A673 (cell line): ENCODE results near the gene FOXK1. TPM values are rescaled to one million over a fixed set of nuclear protein-coding genes. Genes with fewer than 3 reads are reported as not detected.

ENCODE experiments used
- BruUV-seq: library from RNA; stranded (reverse); fragments of 400-500 nt; replicated peaks from 2 replicates; lab custom pipeline; 2021; lab: Mats Ljungman, UMichigan
- CTCF ChIA-PET: fragments of 300-600 bp; sonication (Branson Sonifier 250); formaldehyde crosslinking; loops from one replicate; lab custom pipeline; 2022; ENCODE audit warnings: antibody characterized with exemption; lab: Charles Lee
- POLR2A ChIA-PET: fragments of 300-600 bp; sonication (Branson Sonifier 250); formaldehyde crosslinking; loops from one replicate; lab custom pipeline; 2022; ENCODE audit warnings: antibody characterized with exemption; ENCODE audit not compliant: low non-redundant PET; lab: Charles Lee
- DNase-seq: peaks from one replicate; pipeline ENCODE4 v3.0.0-alpha.2; 2015; ENCODE audit warnings: low spot score
- H3K27ac ChIP-seq: fragments of 200-600 bp; sonication (generic); 2 replicates; pipeline ENCODE4 v1.5.1; 2016; ENCODE audit warnings: mixed run types, low read depth, mild to moderate bottlenecking, mixed read lengths, antibody characterized with exemption, low read length; ENCODE audit not compliant: poor library complexity, severe bottlenecking
- H3K27me3 ChIP-seq: fragments of 200-600 bp; sonication (generic); replicated peaks from 2 replicates; pipeline ENCODE4 v1.6.1; 2017; ENCODE audit warnings: mixed run types, low read depth, mild to moderate bottlenecking, mixed read lengths, antibody characterized with exemption, low read length; ENCODE audit not compliant: insufficient read depth, poor library complexity
- H3K36me3 ChIP-seq: fragments of 200-600 bp; sonication (generic); 2 replicates; pipeline ENCODE4 v1.6.1; 2016; ENCODE audit warnings: mixed run types, mild to moderate bottlenecking, mixed read lengths, antibody characterized with exemption, low read length; ENCODE audit not compliant: insufficient read depth, poor library complexity, severe bottlenecking
- H3K4me1 ChIP-seq: fragments of 200-600 bp; sonication (generic); 2 replicates; pipeline ENCODE4 v1.6.1; 2017; ENCODE audit warnings: mixed run types, mild to moderate bottlenecking, mixed read lengths, antibody characterized with exemption, low read length; ENCODE audit not compliant: insufficient read depth, poor library complexity, severe bottlenecking
- H3K4me3 ChIP-seq: fragments of 200-600 bp; sonication (generic); 2 replicates; pipeline ENCODE4 v1.5.1; 2016; ENCODE audit warnings: low read depth, mixed run types, mild to moderate bottlenecking, mixed read lengths, low read length; ENCODE audit not compliant: poor library complexity, severe bottlenecking
- H3K9me3 ChIP-seq: fragments of 200-600 bp; sonication (generic); 2 replicates; pipeline ENCODE4 v1.6.1; 2016; ENCODE audit warnings: mixed run types, low read depth, mild to moderate bottlenecking, mixed read lengths, antibody characterized with exemption, low read length; ENCODE audit not compliant: poor library complexity, severe bottlenecking
- CTCF ChIP-seq: fragments of 300-800, 200-600 bp; sonication (generic); conservative IDR thresholded peaks from 2 replicates; pipeline ENCODE4 v1.5.1; 2017; ENCODE audit warnings: low read depth, mild to moderate bottlenecking, antibody characterized with exemption, low read length, moderate library complexity, mixed read lengths
- EZH2 ChIP-seq: fragments of 200-600 bp; sonication (generic); IDR thresholded peaks from 2 replicates; pipeline ENCODE4 v1.6.1; 2017; ENCODE audit warnings: borderline replicate concordance, low read depth, mild to moderate bottlenecking, mixed read lengths, antibody characterized with exemption, low read length; ENCODE audit not compliant: poor library complexity, severe bottlenecking
- intact Hi-C: fragments of 100-400 bp; cut with micrococcal nuclease; formaldehyde crosslinking; loops from one replicate; pipeline ENCODE4 v1.10.0; 2022; ENCODE audit not compliant: unreplicated experiment
- total RNA-seq: library from RNA; stranded (reverse); gene quantifications from 2 replicates; pipeline ENCODE4 v1.2.3, GENCODE V29; 2021

The FOXK1 gene
- total RNA-seq, 1 experiment from 2014 or later, result 43.8 TPM

- H3K27ac ChIP-seq, result no peak overlapping the region
- BruUV-seq, result no TSS peak
- H3K36me3 ChIP-seq, result no peaks in the 10 kb centered on the region
- no peak overlapping the region for H3K4me3 ChIP-seq
- intact Hi-C loops, result no loop called here
- ChIA-PET CTCF (no interaction called here), POLR2A (no interaction called here)
- no peaks in the 10 kb centered on the region for H3K27me3 ChIP-seq
- DNase-seq, result no peak
- no peaks in the 10 kb centered on the region for H3K9me3 ChIP-seq
- no peak for TF ChIP-seq CTCF
- TF ChIP-seq EZH2, result no peak
- peaks cover 11% of the 10 kb centered on the region for H3K4me1 ChIP-seq
Observed at GRCh38 chr7:4733936-4734528, 51.9 kb downstream of the FOXK1 start.

- Histone ChIP-seq H3K4me1 (peaks cover 18% of the 10 kb centered on the region), H3K4me3 (no peak overlapping the region), H3K27ac (no peak overlapping the region), H3K9me3 (no peaks in the 10 kb centered on the region), H3K27me3 (no peaks in the 10 kb centered on the region), H3K36me3 (no peaks in the 10 kb centered on the region)
- BruUV-seq, result no TSS peak
- CTCF ChIA-PET, result interaction anchor here (0.7 kb wide), 1 partner anchor 149 kb away, joined by 3 read pairs; the partner anchor contains the start of gene RADIL
- intact Hi-C loops, result loop anchor here (5.0 kb wide), 1 partner anchor 47 kb away; no protein-coding TSS in a partner anchor
- POLR2A ChIA-PET, result no interaction called here
- DNase-seq, result no peak
- no peak for TF ChIP-seq EZH2
- no peak for TF ChIP-seq CTCF
Observed at GRCh38 chr7:4734587-4735345, 52.7 kb downstream of the FOXK1 start.

GRCh38 chr7:4737300-4737699 is 55.2 kb downstream of the FOXK1 start:
- peaks cover 21% of the 10 kb centered on the region for H3K4me1 ChIP-seq
- ChIA-PET CTCF (no interaction called here), POLR2A (no interaction called here)
- no peak for DNase-seq
- intact Hi-C loops, result loop anchor here (5.0 kb wide), 1 partner anchor 50 kb away; no protein-coding TSS in a partner anchor
- BruUV-seq, result no TSS peak
- TF ChIP-seq CTCF (no peak), EZH2 (no peak)
- no peaks in the 10 kb centered on the region for H3K9me3 ChIP-seq
- no peaks in the 10 kb centered on the region for H3K36me3 ChIP-seq
- H3K27me3 ChIP-seq, result no peaks in the 10 kb centered on the region
- no peak overlapping the region for H3K4me3 ChIP-seq
- peak overlapping the region; percentile 83 for H3K27ac ChIP-seq
